IPS-20b (cell line): Measurements from ENCODE around the gene NUP153.

Experiments
- H3K27ac ChIP-seq: one replicate; pipeline ENCODE4 v1.5.1; 2013; ENCODE audit warnings: low read length
- H3K27me3 ChIP-seq: 2 replicates; pipeline ENCODE4 v1.6.1; 2013; ENCODE audit warnings: mild to moderate bottlenecking, low read length, inconsistent platforms; ENCODE audit not compliant: insufficient read depth
- H3K36me3 ChIP-seq: 2 replicates; pipeline ENCODE4 v1.6.1; 2013; ENCODE audit warnings: low read depth, mild to moderate bottlenecking, inconsistent platforms, low read length, moderate library complexity; ENCODE audit not compliant: insufficient read depth
- H3K4me1 ChIP-seq: 2 replicates; pipeline ENCODE4 v1.6.1; 2013; ENCODE audit warnings: mild to moderate bottlenecking, control low read depth, inconsistent platforms, low read length, moderate library complexity; ENCODE audit not compliant: insufficient read depth
- H3K4me3 ChIP-seq: 2 replicates; pipeline ENCODE4 v1.5.1; 2013; ENCODE audit warnings: mild to moderate bottlenecking, low read length, inconsistent platforms
- H3K9ac ChIP-seq: 2 replicates; pipeline ENCODE4 v1.6.1; 2013; ENCODE audit warnings: low read depth, mild to moderate bottlenecking, inconsistent platforms, low read length, moderate library complexity
- H3K9me3 ChIP-seq: 2 replicates; pipeline ENCODE4 v1.6.1; 2013; ENCODE audit warnings: mild to moderate bottlenecking, low read depth, low read length, inconsistent platforms; ENCODE audit not compliant: insufficient read depth

The NUP153 gene

GRCh38 chr6:17650656-17651309 is 55.9 kb downstream of the NUP153 start:
- Histone ChIP-seq H3K27ac (no peak overlapping the region), H3K36me3 (peaks cover 83% of the 10 kb centered on the region), H3K4me1 (no peaks in the 10 kb centered on the region), H3K27me3 (no peaks in the 10 kb centered on the region), H3K4me3 (no peak overlapping the region), H3K9ac (no peak overlapping the region), H3K9me3 (no peaks in the 10 kb centered on the region)

- no peaks in the 10 kb centered on the region for H3K9me3 ChIP-seq
- H3K36me3 ChIP-seq, result peaks cover 88% of the 10 kb centered on the region
- no peak overlapping the region for H3K9ac ChIP-seq
- H3K27me3 ChIP-seq, result no peaks in the 10 kb centered on the region
- H3K4me1 ChIP-seq, result no peaks in the 10 kb centered on the region
- no peak overlapping the region for H3K27ac ChIP-seq
- no peak overlapping the region for H3K4me3 ChIP-seq
These were observed 58.0 kb downstream of the NUP153 start for GRCh38 chr6:17648745-17649144.

DNA sequence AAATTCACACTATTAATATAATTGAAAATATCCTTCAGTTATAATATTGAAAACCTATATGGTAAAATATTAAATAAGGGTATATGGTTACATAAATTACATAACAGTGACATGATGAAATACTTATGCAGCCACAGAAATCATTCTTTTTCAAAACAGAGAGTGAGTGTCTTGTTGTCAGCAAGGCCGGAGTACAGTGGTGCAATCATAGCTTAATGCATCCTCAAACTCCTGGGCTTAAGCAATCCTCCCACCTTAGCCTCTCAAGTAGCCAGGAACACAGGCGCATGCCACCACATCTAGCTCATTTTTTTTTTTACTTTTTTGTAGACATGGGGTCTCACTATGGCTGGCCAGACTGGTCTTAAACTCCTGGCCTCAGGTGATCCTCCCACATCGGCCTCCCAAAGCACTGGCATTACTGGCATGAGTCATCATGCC is 66.2 kb downstream of the NUP153 start:
- no peaks in the 10 kb centered on the region for H3K9me3 ChIP-seq
- peaks cover 94% of the 10 kb centered on the region for H3K36me3 ChIP-seq
- H3K4me1 ChIP-seq, result no peaks in the 10 kb centered on the region
- no peak overlapping the region for H3K9ac ChIP-seq
- H3K4me3 ChIP-seq, result no peak overlapping the region
- H3K27ac ChIP-seq, result no peak overlapping the region
- no peaks in the 10 kb centered on the region for H3K27me3 ChIP-seq

- Histone ChIP-seq H3K9ac (no peak overlapping the region), H3K4me3 (no peak overlapping the region), H3K36me3 (peaks cover 86% of the 10 kb centered on the region), H3K27ac (no peak overlapping the region), H3K27me3 (no peaks in the 10 kb centered on the region), H3K9me3 (no peaks in the 10 kb centered on the region), H3K4me1 (no peaks in the 10 kb centered on the region)
These were observed 68.5 kb downstream of the NUP153 start for GRCh38 chr6:17638212-17638715.

GRCh38 chr6:17635568-17635967 is 71.2 kb downstream of the NUP153 start:
- Histone ChIP-seq H3K9me3 (no peaks in the 10 kb centered on the region), H3K4me1 (no peaks in the 10 kb centered on the region), H3K27me3 (no peaks in the 10 kb centered on the region), H3K27ac (no peak overlapping the region), H3K36me3 (peaks cover 90% of the 10 kb centered on the region), H3K4me3 (no peak overlapping the region), H3K9ac (no peak overlapping the region)

GRCh38 chr6:17633465-17634188 is 73.1 kb downstream of the NUP153 start:
- Histone ChIP-seq H3K36me3 (peaks cover 86% of the 10 kb centered on the region), H3K4me1 (no peaks in the 10 kb centered on the region), H3K9ac (no peak overlapping the region), H3K9me3 (no peaks in the 10 kb centered on the region), H3K4me3 (no peak overlapping the region), H3K27me3 (no peaks in the 10 kb centered on the region), H3K27ac (no peak overlapping the region)

DNA sequence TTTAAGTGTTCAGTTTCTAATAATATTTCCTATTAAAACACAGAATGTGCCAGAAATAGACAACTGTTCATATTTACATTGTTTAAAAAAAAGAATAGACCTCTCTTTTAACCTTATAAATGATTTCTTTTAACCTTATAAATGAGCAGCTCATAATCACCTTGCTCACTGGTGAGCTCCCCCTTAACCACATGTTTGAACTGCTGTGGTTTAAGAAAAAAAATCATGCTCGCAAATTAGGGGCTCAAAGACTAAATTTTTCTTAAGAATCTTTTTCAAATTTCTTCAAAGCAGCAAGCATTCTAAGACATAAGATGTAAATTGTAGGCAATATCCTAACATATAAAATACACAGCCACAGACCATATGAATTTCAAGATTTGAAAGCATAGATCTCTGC is 73.8 kb downstream of the NUP153 start:
- H3K27me3 ChIP-seq, result no peaks in the 10 kb centered on the region
- H3K9me3 ChIP-seq, result no peaks in the 10 kb centered on the region
- H3K9ac ChIP-seq, result no peak overlapping the region
- H3K27ac ChIP-seq, result no peak overlapping the region
- no peak overlapping the region for H3K4me3 ChIP-seq
- H3K4me1 ChIP-seq, result no peaks in the 10 kb centered on the region
- peaks cover 86% of the 10 kb centered on the region for H3K36me3 ChIP-seq

DNA sequence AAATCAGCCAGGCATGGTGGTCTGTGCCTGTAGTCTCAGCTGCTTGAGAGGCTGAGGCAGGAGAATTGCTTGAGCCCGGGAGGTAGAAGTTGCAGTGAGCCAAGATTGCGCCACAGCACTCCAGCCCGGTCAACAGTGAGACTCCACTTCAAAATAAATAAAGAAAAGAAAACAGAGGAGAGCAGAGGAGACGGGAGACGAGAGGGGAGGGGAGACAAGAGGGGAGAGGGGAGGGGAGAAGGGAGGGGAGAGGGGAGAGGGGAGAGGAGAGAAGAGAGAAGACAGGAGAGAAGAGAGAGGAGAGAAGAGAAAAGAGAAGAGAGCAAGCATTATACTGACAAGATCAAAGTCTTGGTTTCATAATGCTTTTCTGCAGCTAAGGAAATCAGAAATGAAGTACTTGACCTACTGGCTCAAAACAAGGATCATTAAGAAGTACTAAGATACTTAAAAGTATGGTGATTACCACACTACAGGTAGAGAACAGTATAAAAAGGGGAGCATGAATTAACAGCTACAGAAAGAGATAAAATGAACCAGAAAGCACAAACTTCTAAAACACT is 76.1 kb downstream of the NUP153 start:
- Histone ChIP-seq H3K4me1 (no peaks in the 10 kb centered on the region), H3K9me3 (no peaks in the 10 kb centered on the region), H3K4me3 (no peak overlapping the region), H3K27ac (no peak overlapping the region), H3K36me3 (peaks cover 86% of the 10 kb centered on the region), H3K27me3 (no peaks in the 10 kb centered on the region), H3K9ac (no peak overlapping the region)

DNA sequence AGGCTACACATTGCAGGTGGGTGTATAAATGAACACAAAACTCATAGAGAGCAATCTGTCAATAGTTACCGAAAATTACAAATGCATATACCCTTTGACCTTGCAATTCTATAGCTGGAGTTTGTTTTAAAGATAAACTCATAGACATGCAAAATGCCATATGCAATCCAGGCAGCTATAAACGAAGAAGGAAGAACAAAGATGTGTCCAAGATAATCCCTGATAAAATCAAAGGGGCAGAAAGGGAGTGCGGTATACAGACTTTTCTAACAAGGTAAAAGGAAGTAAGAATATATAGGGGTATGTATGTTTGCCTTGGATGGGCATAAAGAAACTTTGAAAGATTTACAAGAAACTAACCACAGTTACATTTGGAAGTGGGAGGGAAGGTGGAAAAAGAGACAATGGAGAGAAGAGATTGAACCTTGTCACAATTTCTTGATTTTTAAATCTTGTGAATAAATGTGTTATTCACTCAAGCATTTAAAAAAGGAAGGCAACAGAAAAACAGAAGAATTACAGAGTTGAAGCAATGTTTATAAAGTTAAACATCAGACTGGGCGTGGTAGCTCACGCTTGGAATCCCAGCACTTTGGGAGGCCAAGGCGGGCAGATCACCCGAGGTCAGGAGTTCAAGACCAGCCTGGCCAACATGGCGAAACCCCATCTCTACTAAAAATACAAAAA is 76.8 kb downstream of the NUP153 start:
- Histone ChIP-seq H3K4me3 (no peak overlapping the region), H3K27ac (no peak overlapping the region), H3K4me1 (no peaks in the 10 kb centered on the region), H3K36me3 (peaks cover 88% of the 10 kb centered on the region), H3K9me3 (no peaks in the 10 kb centered on the region), H3K27me3 (no peaks in the 10 kb centered on the region), H3K9ac (no peak overlapping the region)

- H3K4me3 ChIP-seq, result no peak overlapping the region
- no peaks in the 10 kb centered on the region for H3K9me3 ChIP-seq
- H3K27me3 ChIP-seq, result no peaks in the 10 kb centered on the region
- H3K36me3 ChIP-seq, result peaks cover 94% of the 10 kb centered on the region
- no peak overlapping the region for H3K27ac ChIP-seq
- no peaks in the 10 kb centered on the region for H3K4me1 ChIP-seq
- H3K9ac ChIP-seq, result no peak overlapping the region
These were observed 77.9 kb downstream of the NUP153 start for GRCh38 chr6:17628873-17629272.

DNA sequence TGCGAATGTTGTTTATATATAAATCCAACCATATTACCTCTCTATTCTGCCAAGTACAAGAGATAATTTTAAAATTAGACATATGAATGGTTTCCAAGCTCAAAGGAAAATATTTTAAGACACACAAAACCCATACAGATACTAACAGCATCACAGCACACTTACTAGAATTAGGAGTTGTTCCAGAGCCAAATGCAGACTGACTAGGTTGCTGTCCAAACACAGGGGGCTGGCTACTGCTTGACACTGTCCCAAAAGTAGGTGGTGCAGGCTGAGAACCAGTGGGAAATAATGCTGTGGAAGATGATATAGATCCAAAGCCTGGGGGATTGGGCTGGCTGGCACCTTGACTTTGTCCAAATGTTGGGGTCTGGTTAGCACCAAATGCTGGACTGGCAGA is 82.3 kb downstream of the NUP153 start:
- H3K9ac ChIP-seq, result no peak overlapping the region
- no peak overlapping the region for H3K4me3 ChIP-seq
- H3K4me1 ChIP-seq, result no peaks in the 10 kb centered on the region
- H3K9me3 ChIP-seq, result no peaks in the 10 kb centered on the region
- no peaks in the 10 kb centered on the region for H3K27me3 ChIP-seq
- H3K27ac ChIP-seq, result no peak overlapping the region
- H3K36me3 ChIP-seq, result peaks cover 97% of the 10 kb centered on the region
